Neutrophil (primary cell): ENCODE results near the gene ENDOD1.
"Not testable (repeated sequence)": the region's sequence is repeated elsewhere in the genome, so short reads cannot be mapped to it uniquely, and the experiment has no call there.

ENCODE experiments used
- H3K27ac ChIP-seq: fragments of 200-600 bp; sonication (generic); 2 replicates; pipeline ENCODE4 v1.5.1; 2016; ENCODE audit warnings: mild to moderate bottlenecking, moderate library complexity
- H3K27me3 ChIP-seq: fragments of 200-600 bp; sonication (generic); 2 replicates; pipeline ENCODE4 v1.6.0; 2016; ENCODE audit warnings: mild to moderate bottlenecking
- H3K36me3 ChIP-seq: fragments of 200-600 bp; sonication (generic); 2 replicates; pipeline ENCODE4 v1.5.1; 2017
- H3K4me1 ChIP-seq, 2 experiments: fragments of 200-600 bp in 1 of 2; sonication (generic) in 1 of 2; 1 replicate in 1 of 2; 2 replicates in 1 of 2; pipeline versions ENCODE4 v1.5.1 to v1.6.1; 2013 to 2016; ENCODE audit warnings: low read depth in 1 of 2, low read length in 1 of 2, mild to moderate bottlenecking in 1 of 2, moderate library complexity in 1 of 2; ENCODE audit not compliant: control insufficient read depth in 1 of 2, insufficient read depth in 1 of 2
- H3K4me3 ChIP-seq, 2 experiments: fragments of 200-600 bp in 1 of 2; sonication (generic) in 1 of 2; 1 replicate in 1 of 2; 2 replicates in 1 of 2; pipeline ENCODE4 v1.5.1; 2013 to 2016; ENCODE audit warnings: low read depth in 1 of 2, low read length in 1 of 2, mild to moderate bottlenecking in 1 of 2, moderate library complexity in 1 of 2
- H3K9me3 ChIP-seq: fragments of 200-600 bp; sonication (generic); 2 replicates; pipeline ENCODE4 v1.5.1; 2016
- CTCF ChIP-seq: fragments of 200-600 bp; sonication (generic); IDR thresholded peaks from 2 replicates; pipeline ENCODE4 v1.5.1; 2016; ENCODE audit warnings: antibody characterized with exemption

Gene ENDOD1

GRCh38 chr11:95103701-95104100 lies 14.1 kb downstream of the ENDOD1 start:
- TF ChIP-seq CTCF: no peak
- H3K27ac ChIP-seq: no peak overlapping the region

GRCh38 chr11:95104121-95104830 lies 14.6 kb downstream of the ENDOD1 start:
- Histone ChIP-seq H3K4me1 (no peaks in the 10 kb centered on the region), H3K27ac (no peak overlapping the region), H3K27me3 (peaks cover 10% of the 10 kb centered on the region), H3K4me3 (no peak overlapping the region), H3K9me3 (no peaks in the 10 kb centered on the region), H3K36me3 (no peaks in the 10 kb centered on the region)
- no peak for TF ChIP-seq CTCF

More at GRCh38 chr11:95103701-95104100, 14.1 kb downstream of the ENDOD1 start:
- no peak overlapping the region for H3K4me3 ChIP-seq
- no peaks in the 10 kb centered on the region for H3K9me3 ChIP-seq
- H3K27me3 ChIP-seq: peaks cover 6% of the 10 kb centered on the region
- H3K36me3 ChIP-seq: no peaks in the 10 kb centered on the region
- no peaks in the 10 kb centered on the region for H3K4me1 ChIP-seq

GRCh38 chr11:95104856-95105255 lies 15.2 kb downstream of the ENDOD1 start:
- Histone ChIP-seq H3K36me3 (no peaks in the 10 kb centered on the region), H3K27me3 (peaks cover 10% of the 10 kb centered on the region), H3K9me3 (no peaks in the 10 kb centered on the region), H3K4me3 (no peak overlapping the region), H3K27ac (no peak overlapping the region), H3K4me1 (no peaks in the 10 kb centered on the region)
- TF ChIP-seq CTCF: no peak

GRCh38 chr11:95108159-95108611 lies 18.5 kb downstream of the ENDOD1 start:
- Histone ChIP-seq H3K27ac (no peak overlapping the region), H3K4me1 (no peaks in the 10 kb centered on the region), H3K4me3 (no peak overlapping the region), H3K36me3 (no peaks in the 10 kb centered on the region), H3K9me3 (no peaks in the 10 kb centered on the region), H3K27me3 (peaks cover 10% of the 10 kb centered on the region)
- no peak for TF ChIP-seq CTCF

- Histone ChIP-seq H3K27me3 (peaks cover 10% of the 10 kb centered on the region), H3K36me3 (no peaks in the 10 kb centered on the region), H3K9me3 (no peaks in the 10 kb centered on the region), H3K27ac (no peak overlapping the region), H3K4me1 (no peaks in the 10 kb centered on the region), H3K4me3 (no peak overlapping the region)
- TF ChIP-seq CTCF: no peak
Measured at GRCh38 chr11:95108671-95109551, 19.3 kb downstream of the ENDOD1 start.

- H3K27me3 ChIP-seq: peaks cover 10% of the 10 kb centered on the region
- not testable (repeated sequence) for H3K36me3 ChIP-seq, H3K4me1 ChIP-seq, H3K27ac ChIP-seq, H3K4me3 ChIP-seq, H3K9me3 ChIP-seq
Measured at GRCh38 chr11:95111471-95111870, 21.8 kb downstream of the ENDOD1 start.
